Chondrocyte (in vitro differentiated cells): ENCODE measurements around the gene PRRC2C. TPM values are rescaled to one million over a fixed set of nuclear protein-coding genes. Genes with fewer than 3 reads are reported as not detected.

Experiments used
- DNase-seq: peaks from one replicate; pipeline ENCODE4 v3.0.0; 2021; ENCODE audit warnings: mixed read lengths, low spot score
- H3K27ac Mint-ChIP-seq: one replicate; pipeline ENCODE4 v1.8.0; 2021; ENCODE audit warnings: mild to moderate bottlenecking, moderate library complexity, mixed read lengths; ENCODE audit not compliant: unreplicated experiment
- H3K27me3 Mint-ChIP-seq: 2 replicates; pipeline ENCODE4 v1.8.0; 2021; ENCODE audit warnings: low read depth, mixed read lengths
- H3K36me3 Mint-ChIP-seq: 2 replicates; pipeline ENCODE4 v1.8.0; 2021; ENCODE audit warnings: low read depth, mixed read lengths
- H3K4me1 Mint-ChIP-seq: 2 replicates; pipeline ENCODE4 v1.8.0; 2021; ENCODE audit warnings: low read depth, mild to moderate bottlenecking, mixed read lengths
- H3K4me3 Mint-ChIP-seq: one replicate; pipeline ENCODE4 v1.8.0; 2021; ENCODE audit warnings: mild to moderate bottlenecking, moderate library complexity, mixed read lengths; ENCODE audit not compliant: unreplicated experiment
- H3K9me3 Mint-ChIP-seq: 2 replicates; pipeline ENCODE4 v1.8.0; 2021; ENCODE audit warnings: low read depth, mixed read lengths
- total RNA-seq: library from RNA; stranded (reverse); gene quantifications from 3 replicates; pipeline ENCODE4 v1.2.1, GENCODE V29; 2021
- TF ChIP-seq, protein P1 (sequence below): fragments of 200-600 bp; sonication (generic); IDR thresholded peaks from 2 replicates; pipeline ENCODE4 v1.5.0; 2021; ENCODE audit warnings: antibody characterized with exemption, mild to moderate bottlenecking, moderate library complexity

PRRC2C gene
- total RNA-seq, 1 donor from 2014 or later, result 146 TPM

DNA sequence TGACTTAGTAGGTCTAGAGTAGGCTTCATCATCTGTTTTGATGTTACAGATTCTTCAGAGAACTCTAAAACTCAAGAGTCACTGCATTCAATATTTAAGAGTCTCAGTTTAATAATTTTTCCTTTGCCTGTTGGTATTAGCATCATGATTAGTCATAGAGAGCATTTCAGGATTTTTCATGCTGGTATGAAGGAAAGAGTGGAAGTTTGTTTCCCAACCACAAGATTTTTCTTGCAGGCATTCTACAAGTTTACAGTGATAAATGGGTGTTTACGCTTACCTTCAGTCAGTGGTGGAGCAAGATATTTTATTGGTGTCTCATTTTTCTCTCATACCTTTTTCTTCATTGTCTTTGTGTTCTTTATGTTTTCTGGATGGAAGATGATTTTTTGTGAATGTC lies 78.3 kb downstream of the PRRC2C start:
- Mint-ChIP-seq H3K27me3 (no peaks in the 10 kb centered on the region), H3K4me3 (no peak overlapping the region), H3K27ac (no peak overlapping the region), H3K36me3 (peaks cover 26% of the 10 kb centered on the region), H3K9me3 (no peaks in the 10 kb centered on the region), H3K4me1 (no peaks in the 10 kb centered on the region)
- DNase-seq, result no peak
- TF ChIP-seq, protein P1, sequence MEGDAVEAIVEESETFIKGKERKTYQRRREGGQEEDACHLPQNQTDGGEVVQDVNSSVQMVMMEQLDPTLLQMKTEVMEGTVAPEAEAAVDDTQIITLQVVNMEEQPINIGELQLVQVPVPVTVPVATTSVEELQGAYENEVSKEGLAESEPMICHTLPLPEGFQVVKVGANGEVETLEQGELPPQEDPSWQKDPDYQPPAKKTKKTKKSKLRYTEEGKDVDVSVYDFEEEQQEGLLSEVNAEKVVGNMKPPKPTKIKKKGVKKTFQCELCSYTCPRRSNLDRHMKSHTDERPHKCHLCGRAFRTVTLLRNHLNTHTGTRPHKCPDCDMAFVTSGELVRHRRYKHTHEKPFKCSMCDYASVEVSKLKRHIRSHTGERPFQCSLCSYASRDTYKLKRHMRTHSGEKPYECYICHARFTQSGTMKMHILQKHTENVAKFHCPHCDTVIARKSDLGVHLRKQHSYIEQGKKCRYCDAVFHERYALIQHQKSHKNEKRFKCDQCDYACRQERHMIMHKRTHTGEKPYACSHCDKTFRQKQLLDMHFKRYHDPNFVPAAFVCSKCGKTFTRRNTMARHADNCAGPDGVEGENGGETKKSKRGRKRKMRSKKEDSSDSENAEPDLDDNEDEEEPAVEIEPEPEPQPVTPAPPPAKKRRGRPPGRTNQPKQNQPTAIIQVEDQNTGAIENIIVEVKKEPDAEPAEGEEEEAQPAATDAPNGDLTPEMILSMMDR, result no peak

DNA sequence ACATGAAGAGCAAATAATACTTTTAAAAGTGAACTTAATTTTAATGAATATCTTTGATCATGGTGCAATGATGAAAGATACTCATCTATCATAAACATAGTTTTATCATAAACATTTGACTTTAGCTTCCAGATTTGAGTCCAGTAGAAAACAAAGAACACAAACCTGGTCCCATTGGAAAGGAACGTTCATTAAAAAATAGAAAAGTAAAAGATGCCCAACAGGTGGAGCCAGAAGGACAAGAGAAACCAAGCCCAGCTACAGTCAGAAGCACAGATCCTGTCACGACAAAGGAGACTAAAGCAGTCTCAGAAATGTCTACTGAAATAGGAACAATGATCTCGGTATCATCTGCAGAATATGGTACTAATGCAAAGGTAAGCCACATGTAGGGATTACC lies 81.1 kb downstream of the PRRC2C start:
- TF ChIP-seq, protein P1, result peak; percentile 57
- no peak for DNase-seq
- H3K4me1 Mint-ChIP-seq, result peaks cover 6% of the 10 kb centered on the region
- H3K4me3 Mint-ChIP-seq, result no peak overlapping the region
- H3K9me3 Mint-ChIP-seq, result no peaks in the 10 kb centered on the region
- H3K27ac Mint-ChIP-seq, result no peak overlapping the region
- no peaks in the 10 kb centered on the region for H3K27me3 Mint-ChIP-seq
- H3K36me3 Mint-ChIP-seq, result peaks cover 19% of the 10 kb centered on the region

DNA sequence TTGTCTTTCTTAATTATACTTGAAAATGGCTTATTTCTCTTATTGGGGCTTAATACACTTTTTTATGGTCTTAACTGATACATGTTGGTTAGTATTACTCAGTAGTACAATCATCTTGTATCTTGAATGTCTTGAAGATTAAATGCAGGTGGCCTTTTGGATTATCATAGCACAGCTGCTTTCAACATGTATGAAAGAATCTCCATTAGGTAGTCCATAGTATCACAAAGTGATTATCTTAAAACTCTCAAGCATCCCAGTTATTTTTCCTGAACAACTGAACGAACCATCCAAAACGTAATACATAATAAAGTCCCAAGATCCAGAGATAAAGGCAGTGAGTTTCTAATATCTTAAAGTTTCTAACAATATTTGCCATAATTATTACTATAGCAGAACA lies 85.0 kb downstream of the PRRC2C start:
- TF ChIP-seq, protein P1, result no peak
- no peak for DNase-seq
- peaks cover 23% of the 10 kb centered on the region for H3K36me3 Mint-ChIP-seq
- H3K27ac Mint-ChIP-seq, result no peak overlapping the region
- H3K9me3 Mint-ChIP-seq, result no peaks in the 10 kb centered on the region
- no peak overlapping the region for H3K4me3 Mint-ChIP-seq
- peaks cover 6% of the 10 kb centered on the region for H3K4me1 Mint-ChIP-seq
- no peaks in the 10 kb centered on the region for H3K27me3 Mint-ChIP-seq

DNA sequence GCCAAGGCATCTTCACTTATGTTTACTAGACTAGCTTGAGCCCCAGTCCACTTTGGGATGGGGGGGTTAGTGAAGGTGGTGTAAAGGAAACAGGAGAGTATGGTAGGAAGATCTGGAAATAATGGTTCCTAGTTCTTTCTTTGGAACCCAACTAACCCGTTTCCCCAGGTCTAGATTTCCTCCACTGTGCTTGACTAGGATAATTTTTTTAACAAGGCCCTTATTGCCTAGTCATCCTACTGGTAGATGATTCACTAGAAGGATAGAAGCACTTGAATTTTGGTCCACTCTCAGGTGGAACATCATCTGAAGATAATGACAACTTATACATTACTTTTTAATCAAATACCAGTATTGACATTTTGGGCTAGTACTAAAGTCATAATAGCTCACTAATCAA lies 90.8 kb downstream of the PRRC2C start:
- Mint-ChIP-seq H3K36me3 (peaks cover 30% of the 10 kb centered on the region), H3K4me1 (no peaks in the 10 kb centered on the region), H3K27ac (no peak overlapping the region), H3K4me3 (no peak overlapping the region), H3K27me3 (no peaks in the 10 kb centered on the region), H3K9me3 (no peaks in the 10 kb centered on the region)
- DNase-seq, result no peak
- TF ChIP-seq, protein P1, result no peak

DNA sequence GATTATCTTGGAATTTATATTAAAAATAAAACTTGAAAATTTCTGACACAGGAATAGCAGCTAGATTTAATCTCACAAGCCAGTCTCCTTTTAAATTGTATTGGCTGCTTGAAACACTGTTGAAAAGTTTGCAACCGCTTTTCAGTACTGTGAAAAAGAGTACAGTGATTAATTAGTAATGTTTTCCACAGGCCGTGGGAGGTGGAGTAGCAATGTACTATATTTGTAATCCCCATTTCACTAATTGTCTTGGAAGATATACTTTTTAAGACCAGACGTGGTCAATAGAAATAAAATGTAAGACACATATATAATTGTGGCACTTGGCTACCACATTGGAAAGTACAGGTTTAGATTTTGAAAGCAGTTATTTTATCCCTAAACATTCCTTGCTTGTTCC lies 95.9 kb downstream of the PRRC2C start:
- no peaks in the 10 kb centered on the region for H3K9me3 Mint-ChIP-seq
- H3K27ac Mint-ChIP-seq, result no peak overlapping the region
- peaks cover 35% of the 10 kb centered on the region for H3K36me3 Mint-ChIP-seq
- DNase-seq, result no peak
- H3K4me3 Mint-ChIP-seq, result no peak overlapping the region
- H3K27me3 Mint-ChIP-seq, result no peaks in the 10 kb centered on the region
- peaks cover 4% of the 10 kb centered on the region for H3K4me1 Mint-ChIP-seq
- TF ChIP-seq, protein P1, result no peak
